ENCODE results near the gene LRPAP1.

The LRPAP1 gene

GRCh38 chr4:3530663-3531254, 1.5 kb downstream of the LRPAP1 start:
- DNase-seq: no peak

GRCh38 chr4:3530051-3530450, 2.2 kb downstream of the LRPAP1 start:
- DNase-seq: no peak

GRCh38 chr4:3529363-3529762, 2.9 kb downstream of the LRPAP1 start:
- DNase-seq: no peak

- DNase-seq: no peak
Observed at GRCh38 chr4:3527914-3528876, 4.0 kb downstream of the LRPAP1 start.

- DNase-seq: no peak
Observed at GRCh38 chr4:3527101-3527913, 4.9 kb downstream of the LRPAP1 start.

GRCh38 chr4:3526456-3526855, 5.8 kb downstream of the LRPAP1 start:
- no peak for DNase-seq

GRCh38 chr4:3525532-3526430, 6.4 kb downstream of the LRPAP1 start:
- no peak for DNase-seq

GRCh38 chr4:3524920-3525319, 7.3 kb downstream of the LRPAP1 start:
- no peak for DNase-seq

GRCh38 chr4:3524349-3524748, 7.9 kb downstream of the LRPAP1 start:
- no peak for DNase-seq

GRCh38 chr4:3523628-3524221, 8.5 kb downstream of the LRPAP1 start:
- DNase-seq: no peak

- no peak for DNase-seq
Observed at GRCh38 chr4:3523146-3523627, 9.0 kb downstream of the LRPAP1 start.

- no peak for DNase-seq
Observed at GRCh38 chr4:3522651-3523050, 9.6 kb downstream of the LRPAP1 start.

GRCh38 chr4:3522326-3522640, 9.9 kb downstream of the LRPAP1 start:
- no peak for DNase-seq

GRCh38 chr4:3521621-3522325, 10.4 kb downstream of the LRPAP1 start:
- no peak for DNase-seq

GRCh38 chr4:3520796-3521600, 11.2 kb downstream of the LRPAP1 start:
- DNase-seq: no peak

GRCh38 chr4:3520276-3520675, 11.9 kb downstream of the LRPAP1 start:
- no peak for DNase-seq

- DNase-seq: no peak
Observed at GRCh38 chr4:3519468-3520264, 12.6 kb downstream of the LRPAP1 start.

- DNase-seq: no peak
Observed at GRCh38 chr4:3518941-3519340, 13.3 kb downstream of the LRPAP1 start.

- DNase-seq: no peak
Observed at GRCh38 chr4:3518511-3518880, 13.7 kb downstream of the LRPAP1 start.
